Stomach (tissue), 4 donors: ENCODE results near the gene COPS8.

ENCODE experiments used
- CTCF ChIP-seq, 7 experiments: fragments of 450-650 bp in 4 of 7; fragments of 200-600 bp in 3 of 7; sonication (generic) in 3 of 7; IDR thresholded peaks; one replicate each; pipeline ENCODE4 v1.5.1; 2016 to 2019; ENCODE audit warnings: antibody characterized with exemption in 7 of 7, control low read depth in 2 of 7, mild to moderate bottlenecking in 1 of 7
- EP300 ChIP-seq: sonication (generic); formaldehyde crosslinking; IDR thresholded peaks from one replicate; pipeline ENCODE4 v1.6.1; 2017; ENCODE audit warnings: antibody characterized with exemption

- TF ChIP-seq CTCF (IDR thresholded peaks at IDR 0.05), result no peak
- no peak for TF ChIP-seq EP300
These were observed 63.7 kb downstream of the COPS8 start for GRCh38 chr2:237149425-237149824.
